PC-9 (cell line): ENCODE results near the gene EXD3.

ENCODE experiments used
- CTCF ChIP-seq: fragments of 200-600 bp; sonication (generic); conservative IDR thresholded peaks from 2 replicates; pipeline ENCODE4 v1.6.1; 2017; ENCODE audit warnings: mixed run types, antibody characterized with exemption, mild to moderate bottlenecking, moderate library complexity
- EZH2 ChIP-seq: fragments of 200-600 bp; sonication (generic); IDR thresholded peaks from 2 replicates; pipeline ENCODE4 v1.8.0; 2017; ENCODE audit warnings: antibody characterized with exemption, low read depth

GRCh38 chr9:137325124-137325523 lies 97.8 kb downstream of the EXD3 start:
- TF ChIP-seq CTCF, result no peak
- TF ChIP-seq EZH2, result no peak
